NT2/D1 (cell line): Measurements from ENCODE around the gene HNRNPAB.

Source experiments
- YY1 ChIP-seq: IDR thresholded peaks from 2 replicates; pipeline ENCODE4 v1.6.1; 2011; ENCODE audit not compliant: insufficient read length, insufficient read depth
- ZNF274 ChIP-seq: IDR thresholded peaks from 2 replicates; pipeline ENCODE4 v1.6.1; 2011; ENCODE audit warnings: mild to moderate bottlenecking, low read depth, low read length

DNA sequence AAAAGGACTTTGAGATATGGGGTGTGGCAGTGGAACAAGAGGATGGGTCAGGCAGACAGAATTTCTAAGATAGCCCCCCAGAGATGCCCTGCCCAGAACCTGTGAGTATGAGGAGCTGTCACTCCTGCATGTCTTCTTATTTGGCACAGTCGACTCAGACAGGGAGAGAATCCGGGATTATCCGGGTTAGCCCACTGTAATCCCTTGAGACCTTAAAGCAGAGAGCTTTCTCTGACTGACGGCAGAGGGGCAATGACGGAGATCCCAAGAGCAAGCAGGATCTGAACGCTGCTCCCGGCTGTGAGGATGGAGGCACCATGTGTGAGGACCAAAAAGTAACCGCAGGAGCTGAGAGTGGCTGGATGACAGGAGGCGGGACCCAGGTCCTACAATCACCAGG, 41.9 kb upstream of the HNRNPAB start:
- no peak for TF ChIP-seq YY1
- TF ChIP-seq ZNF274, result no peak
